ENCODE results near the gene FAH. TPM values are rescaled to one million over a fixed set of nuclear protein-coding genes. Genes with fewer than 3 reads are reported as not detected.

FAH gene
- total RNA-seq, 2 donors from 2014 or later, result 16.1 to 21.9 TPM

GRCh38 chr15:80132382-80132781, 20.4 kb upstream of the FAH start:
- Histone ChIP-seq H3K27me3 (replicated peaks; ENCODE audit: insufficient read depth) (no peaks in the 10 kb centered on the region), H3K36me3 (peaks cover 3% of the 10 kb centered on the region), H3K4me1 (ENCODE audit: control insufficient read depth in 1 of 2, low read depth in 2 of 2) (no peaks in the 10 kb centered on the region), H3K9me3 (no peaks in the 10 kb centered on the region), H3K4me3 (no peak overlapping the region), H3K27ac (no peak overlapping the region)
- ATAC-seq (ENCODE audit: insufficient number of reproducible peaks, low FRiP score, low read depth), result no peak
- no peak for DNase-seq (ENCODE audit: low spot score)
- TF ChIP-seq CTCF (IDR thresholded peaks at IDR 0.05), result no peak

GRCh38 chr15:80136854-80137253, 15.9 kb upstream of the FAH start:
- ATAC-seq (ENCODE audit: insufficient number of reproducible peaks, low FRiP score, low read depth), result no peak
- DNase-seq (ENCODE audit: low spot score), result no peak
- Histone ChIP-seq H3K4me1 (ENCODE audit: control insufficient read depth in 1 of 2, low read depth in 2 of 2) (no peaks in the 10 kb centered on the region), H3K4me3 (no peak overlapping the region), H3K27ac (no peak overlapping the region), H3K9me3 (no peaks in the 10 kb centered on the region), H3K36me3 (peaks cover 3% of the 10 kb centered on the region), H3K27me3 (replicated peaks; ENCODE audit: insufficient read depth) (no peaks in the 10 kb centered on the region)
- TF ChIP-seq CTCF (IDR thresholded peaks at IDR 0.05), result no peak

DNA sequence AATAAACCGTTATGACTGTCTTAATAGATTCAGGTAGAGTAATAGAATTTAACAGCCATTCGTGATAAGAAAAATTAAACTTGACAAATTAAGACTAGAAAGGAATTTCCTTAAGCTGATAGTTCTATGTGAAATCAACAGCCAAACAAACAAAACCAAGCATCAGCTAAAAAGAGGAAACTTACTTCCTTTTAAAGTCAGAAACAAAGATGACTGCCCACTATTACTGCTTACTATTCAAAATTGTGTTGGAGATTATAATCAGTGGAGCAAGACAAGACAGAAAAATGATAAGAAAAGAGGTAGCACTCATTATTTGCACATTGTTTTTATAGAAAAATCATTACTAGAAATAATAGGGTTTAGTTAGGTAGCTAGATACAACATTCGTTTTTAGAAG, 13.8 kb upstream of the FAH start:
- no peaks in the 10 kb centered on the region for H3K4me1 ChIP-seq (ENCODE audit: control insufficient read depth in 1 of 2, low read depth in 2 of 2)
- TF ChIP-seq CTCF (IDR thresholded peaks at IDR 0.05), result no peak
- DNase-seq (ENCODE audit: low spot score) (no peak), ATAC-seq (ENCODE audit: insufficient number of reproducible peaks, low FRiP score, low read depth) (no peak)
- H3K27me3 ChIP-seq (replicated peaks; ENCODE audit: insufficient read depth), result no peaks in the 10 kb centered on the region
- H3K4me3 ChIP-seq, result no peak overlapping the region
- H3K36me3 ChIP-seq, result peaks cover 3% of the 10 kb centered on the region
- no peaks in the 10 kb centered on the region for H3K9me3 ChIP-seq
- no peak overlapping the region for H3K27ac ChIP-seq

DNA sequence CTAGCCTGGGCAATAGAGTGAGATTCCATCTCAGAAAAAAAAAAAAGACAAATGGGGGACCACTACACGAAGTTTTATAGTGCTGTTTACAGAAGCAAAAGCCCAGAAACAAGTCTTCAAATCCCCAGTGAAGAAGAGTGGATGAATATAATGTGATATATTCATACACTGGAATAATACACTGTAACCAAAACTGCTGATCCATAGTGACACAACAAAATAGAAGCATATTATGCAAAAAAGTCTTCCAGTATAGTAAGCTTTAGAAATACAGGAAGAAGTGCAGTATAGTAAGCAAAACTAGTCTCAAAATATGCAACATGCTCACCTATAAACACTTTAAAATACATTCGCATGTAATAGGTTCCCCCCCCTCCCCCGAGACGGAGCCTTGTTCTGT, 11.9 kb upstream of the FAH start:
- DNase-seq (ENCODE audit: low spot score), result no peak
- H3K4me1 ChIP-seq (ENCODE audit: control insufficient read depth in 1 of 2, low read depth in 2 of 2), result no peaks in the 10 kb centered on the region
- ATAC-seq (ENCODE audit: insufficient number of reproducible peaks, low FRiP score, low read depth), result no peak
- no peaks in the 10 kb centered on the region for H3K9me3 ChIP-seq
- H3K27ac ChIP-seq, result no peak overlapping the region
- TF ChIP-seq CTCF (IDR thresholded peaks at IDR 0.05), result no peak
- no peaks in the 10 kb centered on the region for H3K36me3 ChIP-seq
- no peaks in the 10 kb centered on the region for H3K27me3 ChIP-seq (replicated peaks; ENCODE audit: insufficient read depth)
- H3K4me3 ChIP-seq, result no peak overlapping the region

DNA sequence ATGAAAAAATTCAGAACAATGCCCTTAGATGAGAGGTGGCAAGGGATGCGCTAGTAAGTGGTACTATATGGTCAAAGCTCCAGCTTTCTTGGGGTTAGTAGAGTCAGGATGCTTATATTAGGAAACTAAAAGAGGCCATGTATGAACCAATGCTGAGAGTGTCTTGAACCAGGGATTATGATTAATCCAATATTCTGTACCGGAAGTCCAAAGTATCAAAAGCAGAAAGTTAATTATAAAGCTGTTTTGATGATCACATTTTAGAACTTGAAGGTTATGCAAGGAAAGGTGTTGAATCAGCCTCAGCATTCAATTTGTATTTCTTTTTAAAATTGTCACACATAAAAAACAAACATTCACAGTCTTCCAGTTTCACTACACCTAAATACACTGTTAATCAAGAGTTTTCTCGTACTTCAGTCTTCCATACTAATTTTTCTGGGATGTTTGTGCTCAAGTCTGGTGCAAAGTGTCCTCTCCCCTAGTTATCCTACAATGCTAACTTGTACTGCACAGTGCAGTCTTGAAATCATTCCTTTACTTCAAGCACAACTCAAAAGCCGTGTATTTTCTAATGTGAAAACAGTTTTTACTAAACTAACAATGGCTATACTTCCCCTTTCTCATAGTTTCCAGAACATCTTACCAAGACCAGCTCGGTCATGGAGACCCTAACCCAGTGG, 10.7 kb upstream of the FAH start:
- ATAC-seq (ENCODE audit: insufficient number of reproducible peaks, low FRiP score, low read depth) (no peak), DNase-seq (ENCODE audit: low spot score) (no peak)
- Histone ChIP-seq H3K4me3 (no peak overlapping the region), H3K27me3 (replicated peaks; ENCODE audit: insufficient read depth) (no peaks in the 10 kb centered on the region), H3K27ac (no peak overlapping the region), H3K4me1 (ENCODE audit: control insufficient read depth in 1 of 2, low read depth in 2 of 2) (no peaks in the 10 kb centered on the region), H3K36me3 (no peaks in the 10 kb centered on the region), H3K9me3 (no peaks in the 10 kb centered on the region)
- no peak for TF ChIP-seq CTCF (IDR thresholded peaks at IDR 0.05)
